K562 (cell line): ENCODE results near the gene SRPK2.

Experiments used
- ADNP ChIP-seq: fragments of 200-800 bp; sonication (Bioruptor generic); IDR thresholded peaks from 2 replicates; pipeline ENCODE4 v1.6.1; 2016; ENCODE audit warnings: missing genetic modification characterization, missing compliant biosample characterization
- CTCF ChIP-seq, 3 experiments: IDR thresholded peaks in 2 of 3; conservative IDR thresholded peaks in 1 of 3; 2 replicates each; pipeline ENCODE4 v1.5.1; 2011 to 2012; ENCODE audit warnings: low read length in 3 of 3, mild to moderate bottlenecking in 3 of 3, control low read depth in 2 of 3, improper control_type of control experiment in 1 of 3, inconsistent platforms in 1 of 3, low read depth in 1 of 3, mixed read lengths in 1 of 3, moderate library complexity in 1 of 3; ENCODE audit not compliant: insufficient read depth in 2 of 3
- MEIS2 ChIP-seq: fragments of 450-650 bp; IDR thresholded peaks from 2 replicates; pipeline ENCODE4 v1.6.1; 2014; ENCODE audit warnings: mild to moderate bottlenecking; ENCODE audit not compliant: partially characterized antibody
- POLR2A ChIP-seq: fragments of 450-650 bp; conservative IDR thresholded peaks from 2 replicates; pipeline ENCODE4 v1.6.1; 2016
- POLR2AphosphoS5 ChIP-seq: IDR thresholded peaks from 2 replicates; pipeline ENCODE4 v1.6.1; 2011; ENCODE audit warnings: mild to moderate bottlenecking, low read depth, low read length, moderate library complexity; ENCODE audit not compliant: control insufficient read depth, insufficient read depth
- ZBTB34 ChIP-seq: fragments of 250-450 bp; sonication (Bioruptor Pico); IDR thresholded peaks from 2 replicates; pipeline ENCODE4 v1.8.0; 2021; ENCODE audit warnings: mild to moderate bottlenecking, moderate library complexity
- ZNF24 ChIP-seq: fragments of 450-650 bp; IDR thresholded peaks from 2 replicates; pipeline ENCODE4 v1.6.1; 2016
- TF ChIP-seq, protein P1 (sequence below), 2 experiments: fragments of 450-650 bp in 1 of 2; sonication (generic) in 1 of 2; formaldehyde crosslinking in 1 of 2; IDR thresholded peaks in 1 of 2; conservative IDR thresholded peaks in 1 of 2; 2 replicates each; pipeline versions ENCODE4 v1.6.1 to v1.8.1; 2016 to 2023; ENCODE audit warnings: mild to moderate bottlenecking in 2 of 2, moderate library complexity in 2 of 2, inconsistent platforms in 1 of 2, missing genetic modification reagents in 1 of 2

GRCh38 chr7:105191331-105191730, 197.4 kb downstream of the SRPK2 start:
- TF ChIP-seq, protein P1, sequence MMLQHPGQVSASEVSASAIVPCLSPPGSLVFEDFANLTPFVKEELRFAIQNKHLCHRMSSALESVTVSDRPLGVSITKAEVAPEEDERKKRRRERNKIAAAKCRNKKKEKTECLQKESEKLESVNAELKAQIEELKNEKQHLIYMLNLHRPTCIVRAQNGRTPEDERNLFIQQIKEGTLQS (IDR thresholded peaks at IDR 0.05), result no peak
- TF ChIP-seq, protein P1 (CRISPR knock-in tag; conservative IDR thresholded peaks at IDR 0.05), result no peak
- no peak for TF ChIP-seq ZBTB34
- no peak for TF ChIP-seq POLR2A
- TF ChIP-seq CTCF (IDR thresholded peaks at IDR 0.05 in 2 of 3, conservative IDR thresholded peaks at IDR 0.05 in 1 of 3; ENCODE audit: insufficient read depth in 2 of 3, low read depth in 1 of 3, low read length in 3 of 3), result no peak
- no peak for TF ChIP-seq ZNF24
- no peak for TF ChIP-seq MEIS2
- no peak for TF ChIP-seq ADNP (tag)
- TF ChIP-seq POLR2AphosphoS5, result no peak
